ENCODE results near the gene ZNF282. TPM values are rescaled to one million over a fixed set of nuclear protein-coding genes. Genes with fewer than 3 reads are reported as not detected.

ZNF282 gene
- total and polyA plus RNA-seq, 9 of the 15 experiments (the other 6 are each of a cell fraction or from before 2014, with no cell fraction given), result 0.76 to 58.6 (median 17.4) TPM

- TF ChIP-seq, protein P1, sequence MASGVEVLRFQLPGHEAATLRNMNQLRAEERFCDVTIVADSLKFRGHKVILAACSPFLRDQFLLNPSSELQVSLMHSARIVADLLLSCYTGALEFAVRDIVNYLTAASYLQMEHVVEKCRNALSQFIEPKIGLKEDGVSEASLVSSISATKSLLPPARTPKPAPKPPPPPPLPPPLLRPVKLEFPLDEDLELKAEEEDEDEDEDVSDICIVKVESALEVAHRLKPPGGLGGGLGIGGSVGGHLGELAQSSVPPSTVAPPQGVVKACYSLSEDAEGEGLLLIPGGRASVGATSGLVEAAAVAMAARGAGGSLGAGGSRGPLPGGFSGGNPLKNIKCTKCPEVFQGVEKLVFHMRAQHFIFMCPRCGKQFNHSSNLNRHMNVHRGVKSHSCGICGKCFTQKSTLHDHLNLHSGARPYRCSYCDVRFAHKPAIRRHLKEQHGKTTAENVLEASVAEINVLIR (CRISPR knock-in tag; IDR thresholded peaks at IDR 0.05), result no peak
- TF ChIP-seq RHOXF2B (CRISPR knock-in tag; conservative IDR thresholded peaks at IDR 0.05), result no peak
- no peak for TF ChIP-seq BDP1 (IDR thresholded peaks at IDR 0.05; ENCODE audit: insufficient read depth, insufficient read length)
- peak; percentile 68 for TF ChIP-seq JUND (IDR thresholded peaks at IDR 0.05; ENCODE audit: borderline replicate concordance, low read depth, low read length)
- no peak; the same call in 2 of the 3 replicates for TF ChIP-seq JUND (tag; IDR thresholded peaks at IDR 0.05; ENCODE audit: borderline replicate concordance, low read depth, low read length)
- peak; percentile 92 for TF ChIP-seq NEUROD1 (IDR thresholded peaks at IDR 0.05; ENCODE audit: borderline replicate concordance, low read depth, low read length, partially characterized antibody)
- no peak for TF ChIP-seq CREBBP (IDR thresholded peaks at IDR 0.05; ENCODE audit: low read depth, low read length)
- TF ChIP-seq, protein P2, sequence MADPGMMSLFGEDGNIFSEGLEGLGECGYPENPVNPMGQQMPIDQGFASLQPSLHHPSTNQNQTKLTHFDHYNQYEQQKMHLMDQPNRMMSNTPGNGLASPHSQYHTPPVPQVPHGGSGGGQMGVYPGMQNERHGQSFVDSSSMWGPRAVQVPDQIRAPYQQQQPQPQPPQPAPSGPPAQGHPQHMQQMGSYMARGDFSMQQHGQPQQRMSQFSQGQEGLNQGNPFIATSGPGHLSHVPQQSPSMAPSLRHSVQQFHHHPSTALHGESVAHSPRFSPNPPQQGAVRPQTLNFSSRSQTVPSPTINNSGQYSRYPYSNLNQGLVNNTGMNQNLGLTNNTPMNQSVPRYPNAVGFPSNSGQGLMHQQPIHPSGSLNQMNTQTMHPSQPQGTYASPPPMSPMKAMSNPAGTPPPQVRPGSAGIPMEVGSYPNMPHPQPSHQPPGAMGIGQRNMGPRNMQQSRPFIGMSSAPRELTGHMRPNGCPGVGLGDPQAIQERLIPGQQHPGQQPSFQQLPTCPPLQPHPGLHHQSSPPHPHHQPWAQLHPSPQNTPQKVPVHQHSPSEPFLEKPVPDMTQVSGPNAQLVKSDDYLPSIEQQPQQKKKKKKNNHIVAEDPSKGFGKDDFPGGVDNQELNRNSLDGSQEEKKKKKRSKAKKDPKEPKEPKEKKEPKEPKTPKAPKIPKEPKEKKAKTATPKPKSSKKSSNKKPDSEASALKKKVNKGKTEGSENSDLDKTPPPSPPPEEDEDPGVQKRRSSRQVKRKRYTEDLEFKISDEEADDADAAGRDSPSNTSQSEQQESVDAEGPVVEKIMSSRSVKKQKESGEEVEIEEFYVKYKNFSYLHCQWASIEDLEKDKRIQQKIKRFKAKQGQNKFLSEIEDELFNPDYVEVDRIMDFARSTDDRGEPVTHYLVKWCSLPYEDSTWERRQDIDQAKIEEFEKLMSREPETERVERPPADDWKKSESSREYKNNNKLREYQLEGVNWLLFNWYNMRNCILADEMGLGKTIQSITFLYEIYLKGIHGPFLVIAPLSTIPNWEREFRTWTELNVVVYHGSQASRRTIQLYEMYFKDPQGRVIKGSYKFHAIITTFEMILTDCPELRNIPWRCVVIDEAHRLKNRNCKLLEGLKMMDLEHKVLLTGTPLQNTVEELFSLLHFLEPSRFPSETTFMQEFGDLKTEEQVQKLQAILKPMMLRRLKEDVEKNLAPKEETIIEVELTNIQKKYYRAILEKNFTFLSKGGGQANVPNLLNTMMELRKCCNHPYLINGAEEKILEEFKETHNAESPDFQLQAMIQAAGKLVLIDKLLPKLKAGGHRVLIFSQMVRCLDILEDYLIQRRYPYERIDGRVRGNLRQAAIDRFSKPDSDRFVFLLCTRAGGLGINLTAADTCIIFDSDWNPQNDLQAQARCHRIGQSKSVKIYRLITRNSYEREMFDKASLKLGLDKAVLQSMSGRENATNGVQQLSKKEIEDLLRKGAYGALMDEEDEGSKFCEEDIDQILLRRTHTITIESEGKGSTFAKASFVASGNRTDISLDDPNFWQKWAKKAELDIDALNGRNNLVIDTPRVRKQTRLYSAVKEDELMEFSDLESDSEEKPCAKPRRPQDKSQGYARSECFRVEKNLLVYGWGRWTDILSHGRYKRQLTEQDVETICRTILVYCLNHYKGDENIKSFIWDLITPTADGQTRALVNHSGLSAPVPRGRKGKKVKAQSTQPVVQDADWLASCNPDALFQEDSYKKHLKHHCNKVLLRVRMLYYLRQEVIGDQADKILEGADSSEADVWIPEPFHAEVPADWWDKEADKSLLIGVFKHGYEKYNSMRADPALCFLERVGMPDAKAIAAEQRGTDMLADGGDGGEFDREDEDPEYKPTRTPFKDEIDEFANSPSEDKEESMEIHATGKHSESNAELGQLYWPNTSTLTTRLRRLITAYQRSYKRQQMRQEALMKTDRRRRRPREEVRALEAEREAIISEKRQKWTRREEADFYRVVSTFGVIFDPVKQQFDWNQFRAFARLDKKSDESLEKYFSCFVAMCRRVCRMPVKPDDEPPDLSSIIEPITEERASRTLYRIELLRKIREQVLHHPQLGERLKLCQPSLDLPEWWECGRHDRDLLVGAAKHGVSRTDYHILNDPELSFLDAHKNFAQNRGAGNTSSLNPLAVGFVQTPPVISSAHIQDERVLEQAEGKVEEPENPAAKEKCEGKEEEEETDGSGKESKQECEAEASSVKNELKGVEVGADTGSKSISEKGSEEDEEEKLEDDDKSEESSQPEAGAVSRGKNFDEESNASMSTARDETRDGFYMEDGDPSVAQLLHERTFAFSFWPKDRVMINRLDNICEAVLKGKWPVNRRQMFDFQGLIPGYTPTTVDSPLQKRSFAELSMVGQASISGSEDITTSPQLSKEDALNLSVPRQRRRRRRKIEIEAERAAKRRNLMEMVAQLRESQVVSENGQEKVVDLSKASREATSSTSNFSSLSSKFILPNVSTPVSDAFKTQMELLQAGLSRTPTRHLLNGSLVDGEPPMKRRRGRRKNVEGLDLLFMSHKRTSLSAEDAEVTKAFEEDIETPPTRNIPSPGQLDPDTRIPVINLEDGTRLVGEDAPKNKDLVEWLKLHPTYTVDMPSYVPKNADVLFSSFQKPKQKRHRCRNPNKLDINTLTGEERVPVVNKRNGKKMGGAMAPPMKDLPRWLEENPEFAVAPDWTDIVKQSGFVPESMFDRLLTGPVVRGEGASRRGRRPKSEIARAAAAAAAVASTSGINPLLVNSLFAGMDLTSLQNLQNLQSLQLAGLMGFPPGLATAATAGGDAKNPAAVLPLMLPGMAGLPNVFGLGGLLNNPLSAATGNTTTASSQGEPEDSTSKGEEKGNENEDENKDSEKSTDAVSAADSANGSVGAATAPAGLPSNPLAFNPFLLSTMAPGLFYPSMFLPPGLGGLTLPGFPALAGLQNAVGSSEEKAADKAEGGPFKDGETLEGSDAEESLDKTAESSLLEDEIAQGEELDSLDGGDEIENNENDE (IDR thresholded peaks at IDR 0.05; ENCODE audit: low read depth, low read length), result no peak
- no peak for TF ChIP-seq TCF15 (CRISPR knock-in tag; IDR thresholded peaks at IDR 0.05)
- TF ChIP-seq MIER1 (IDR thresholded peaks at IDR 0.05; ENCODE audit: low read depth), result no peak
- peak; percentile 92; the same call in 1 of the 2 replicates for TF ChIP-seq PHF8 (IDR thresholded peaks at IDR 0.05; ENCODE audit: borderline replicate concordance, low read length)
- peak; percentile 89 for TF ChIP-seq TOE1 (IDR thresholded peaks at IDR 0.05; ENCODE audit: borderline replicate concordance)
- no peak for TF ChIP-seq TOE1 (CRISPR knock-in tag; IDR thresholded peaks at IDR 0.05; ENCODE audit: borderline replicate concordance, low read depth)
- no peak for TF ChIP-seq MTF1 (CRISPR knock-in tag; IDR thresholded peaks at IDR 0.05; ENCODE audit: borderline replicate concordance)
- TF ChIP-seq TBL1XR1 (IDR thresholded peaks at IDR 0.05; ENCODE audit: low read length in 2 of 2), result no peak
Observed at GRCh38 chr7:149239345-149240143, 44.2 kb downstream of the ZNF282 start, which contains the start of gene ZNF212 (continued).
